GM12875 (cell line): ENCODE results near the gene NCKAP5.

Source experiments
- H3K4me3 ChIP-seq: one replicate; pipeline ENCODE4 v1.5.1; 2011; ENCODE audit warnings: low read depth, low read length, control low read depth
- TF ChIP-seq, protein P1 (sequence below): IDR thresholded peaks from 2 replicates; pipeline ENCODE4 v1.5.1; 2011; ENCODE audit warnings: low read depth, mild to moderate bottlenecking, control low read depth, inconsistent platforms, low read length, moderate library complexity, borderline replicate concordance; ENCODE audit not compliant: insufficient read depth

The NCKAP5 gene

DNA sequence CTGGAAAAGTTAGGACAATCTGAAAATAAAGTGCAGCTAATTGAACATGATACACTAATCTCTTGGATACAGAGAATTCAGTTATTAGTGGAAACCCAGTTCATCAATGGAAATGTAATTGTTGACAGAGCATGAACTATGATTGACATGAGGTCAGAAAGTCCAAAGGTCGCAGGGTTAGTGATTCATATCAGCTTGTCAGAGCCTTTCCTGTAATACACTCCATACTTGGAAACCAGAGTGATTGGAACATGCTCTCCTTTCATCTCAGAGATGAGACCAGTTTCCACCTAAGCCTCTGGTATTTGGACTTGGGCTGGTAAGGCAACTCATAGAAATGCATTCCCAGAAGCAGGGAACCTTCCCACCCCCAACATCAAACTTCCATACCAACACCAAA is 8.5 kb upstream of the NCKAP5 start:
- H3K4me3 ChIP-seq = no peak overlapping the region
- TF ChIP-seq, protein P1, sequence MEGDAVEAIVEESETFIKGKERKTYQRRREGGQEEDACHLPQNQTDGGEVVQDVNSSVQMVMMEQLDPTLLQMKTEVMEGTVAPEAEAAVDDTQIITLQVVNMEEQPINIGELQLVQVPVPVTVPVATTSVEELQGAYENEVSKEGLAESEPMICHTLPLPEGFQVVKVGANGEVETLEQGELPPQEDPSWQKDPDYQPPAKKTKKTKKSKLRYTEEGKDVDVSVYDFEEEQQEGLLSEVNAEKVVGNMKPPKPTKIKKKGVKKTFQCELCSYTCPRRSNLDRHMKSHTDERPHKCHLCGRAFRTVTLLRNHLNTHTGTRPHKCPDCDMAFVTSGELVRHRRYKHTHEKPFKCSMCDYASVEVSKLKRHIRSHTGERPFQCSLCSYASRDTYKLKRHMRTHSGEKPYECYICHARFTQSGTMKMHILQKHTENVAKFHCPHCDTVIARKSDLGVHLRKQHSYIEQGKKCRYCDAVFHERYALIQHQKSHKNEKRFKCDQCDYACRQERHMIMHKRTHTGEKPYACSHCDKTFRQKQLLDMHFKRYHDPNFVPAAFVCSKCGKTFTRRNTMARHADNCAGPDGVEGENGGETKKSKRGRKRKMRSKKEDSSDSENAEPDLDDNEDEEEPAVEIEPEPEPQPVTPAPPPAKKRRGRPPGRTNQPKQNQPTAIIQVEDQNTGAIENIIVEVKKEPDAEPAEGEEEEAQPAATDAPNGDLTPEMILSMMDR = no peak

DNA sequence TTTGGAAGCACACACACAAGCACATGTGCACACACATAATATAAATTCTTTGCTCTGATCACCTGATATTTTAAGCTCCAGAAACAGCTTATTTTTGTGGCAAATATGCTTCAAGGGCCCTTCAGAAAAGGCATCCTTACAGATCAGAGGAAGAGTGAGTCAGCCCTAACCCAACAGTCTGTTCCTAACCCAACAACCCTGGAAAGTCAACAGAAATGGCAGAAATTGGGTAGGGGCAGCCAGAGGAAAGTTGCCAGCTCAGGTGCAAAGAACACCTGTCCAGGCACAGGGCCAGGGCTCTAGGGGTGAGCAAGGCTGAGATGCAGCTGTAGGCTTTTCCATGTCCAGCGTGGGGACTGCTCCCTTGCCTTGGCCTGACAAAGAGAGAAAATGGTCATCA is 6.4 kb upstream of the NCKAP5 start:
- H3K4me3 ChIP-seq = no peak overlapping the region
- TF ChIP-seq, protein P1 = no peak

DNA sequence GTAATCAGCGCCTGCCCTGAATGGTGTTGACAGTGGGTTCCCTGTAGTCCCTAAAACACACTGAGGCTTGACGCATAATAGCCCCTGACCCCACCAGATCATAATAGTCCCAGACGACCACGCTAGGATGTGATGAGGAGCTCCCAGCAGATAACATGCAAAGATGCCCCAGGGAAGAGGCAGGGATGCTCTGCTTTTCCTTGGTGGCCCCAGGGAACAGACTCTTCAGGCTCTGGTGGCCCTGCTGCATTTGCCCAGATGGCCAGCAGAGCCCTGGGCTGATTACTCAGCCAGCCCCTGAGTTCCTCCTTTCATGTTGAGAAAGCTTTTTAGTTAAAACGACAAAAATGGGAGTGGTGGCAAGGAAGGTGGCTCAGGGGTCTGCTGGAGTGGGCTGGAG is 5.9 kb upstream of the NCKAP5 start:
- TF ChIP-seq, protein P1 = no peak
- H3K4me3 ChIP-seq = no peak overlapping the region

DNA sequence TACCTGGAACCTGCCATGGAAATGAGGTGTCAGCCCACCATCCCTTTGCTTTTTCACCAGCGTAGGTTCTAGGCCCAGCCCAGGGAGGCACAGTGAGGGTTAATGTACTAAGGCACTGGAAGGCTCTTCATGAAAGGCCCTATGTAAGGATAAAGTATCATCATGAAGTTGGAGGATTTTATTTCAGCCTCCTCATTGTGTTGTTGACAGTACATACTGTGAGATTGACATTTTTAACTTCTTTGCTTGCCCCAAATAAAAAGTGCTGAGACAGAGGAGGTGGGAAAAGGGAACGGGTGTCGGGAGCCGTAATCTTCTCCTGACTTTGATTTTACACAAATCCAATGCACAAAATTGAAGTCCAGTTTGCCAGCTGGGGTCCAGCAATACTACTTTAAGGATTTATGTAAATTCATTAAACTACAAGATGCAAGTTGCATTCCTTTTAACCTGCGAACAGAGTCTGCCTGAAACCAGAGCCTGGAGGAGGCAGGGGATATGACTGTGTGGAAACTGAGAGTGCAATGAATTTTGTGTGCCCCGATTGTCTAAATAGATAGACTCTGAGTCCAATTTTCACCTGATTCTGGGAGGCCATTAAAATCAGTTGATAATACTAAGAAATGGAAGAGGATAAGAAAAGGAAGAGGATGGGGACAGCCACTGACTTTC is 5.4 kb upstream of the NCKAP5 start:
- TF ChIP-seq, protein P1 = no peak
- H3K4me3 ChIP-seq = no peak overlapping the region

DNA sequence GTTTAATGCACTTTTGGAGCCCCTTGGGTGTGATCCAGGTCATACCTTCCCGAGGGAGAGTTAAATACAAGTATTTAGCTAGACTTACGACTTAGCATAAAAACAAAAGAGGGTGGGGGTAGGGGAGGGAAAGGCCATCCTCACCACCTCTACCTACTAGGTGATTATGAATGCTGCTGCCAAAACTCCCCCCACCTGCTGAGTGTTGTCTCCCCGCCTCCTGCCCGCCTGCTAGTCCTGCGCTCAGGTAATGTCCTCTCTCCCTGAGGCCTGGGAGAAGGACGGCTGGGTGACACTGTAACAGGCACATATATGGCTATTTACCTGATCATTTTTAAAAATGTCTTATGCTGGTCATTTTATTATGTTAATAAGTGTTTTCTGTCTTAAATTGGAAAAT is 3.0 kb upstream of the NCKAP5 start:
- TF ChIP-seq, protein P1 = no peak
- H3K4me3 ChIP-seq = no peak overlapping the region

DNA sequence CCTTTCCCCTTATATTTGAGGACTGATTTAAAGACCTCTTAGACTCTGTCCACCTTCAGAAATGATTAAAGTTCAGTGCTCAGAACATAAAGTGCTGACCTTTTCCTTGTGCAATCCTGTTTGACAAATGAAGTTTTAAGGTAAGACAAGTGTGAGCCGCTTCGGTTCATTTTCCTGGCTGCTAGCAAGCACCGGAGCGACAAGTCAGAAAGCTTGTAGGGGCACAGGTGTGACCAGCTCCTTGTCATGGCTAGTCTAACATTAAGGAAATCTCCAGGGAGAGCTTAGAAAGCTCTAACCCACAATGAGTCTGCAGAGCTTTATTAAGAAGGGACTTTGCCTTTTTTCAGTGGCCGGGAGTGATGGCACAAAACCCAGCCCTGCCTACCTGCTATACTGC is 2.3 kb upstream of the NCKAP5 start:
- no peak overlapping the region for H3K4me3 ChIP-seq
- TF ChIP-seq, protein P1 = no peak

DNA sequence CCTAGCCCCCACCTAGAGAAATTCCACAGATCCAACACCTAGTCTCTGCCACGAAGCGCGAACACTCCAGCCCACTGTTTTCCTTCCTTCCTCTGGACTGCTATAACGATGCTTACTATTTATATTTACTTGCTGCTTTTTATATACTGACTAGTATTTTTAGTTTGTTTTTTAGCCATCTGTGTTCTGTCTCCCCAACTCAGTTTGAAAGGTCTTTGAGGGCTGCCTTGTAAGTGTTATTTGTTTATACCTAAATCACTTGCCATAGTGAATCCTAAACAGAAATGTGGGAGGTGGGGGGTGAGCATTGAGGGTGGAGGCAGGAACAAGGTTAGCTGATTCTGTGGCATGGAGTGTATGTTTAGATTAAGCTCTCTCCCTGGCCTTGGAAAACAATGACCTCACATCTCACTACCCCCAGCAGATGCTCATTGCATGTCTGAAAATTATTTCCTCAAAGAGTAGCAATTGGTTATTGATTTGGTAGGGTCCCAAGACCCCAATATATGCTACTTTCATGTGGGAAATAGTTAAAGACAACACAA is 1.1 kb upstream of the NCKAP5 start:
- no peak overlapping the region for H3K4me3 ChIP-seq
- TF ChIP-seq, protein P1 = no peak
